Measurements from ENCODE around the gene SLC35A3.

SLC35A3 gene

GRCh38 chr1:100074604-100075395, 105.0 kb downstream of the SLC35A3 start:
- in situ Hi-C loops (cut with MboI; ENCODE audit: low sequenced_read_pairs), result no loop called here

GRCh38 chr1:100075773-100076172, 106.0 kb downstream of the SLC35A3 start:
- in situ Hi-C loops (cut with MboI; ENCODE audit: low sequenced_read_pairs), result no loop called here

GRCh38 chr1:100076319-100076718, 106.5 kb downstream of the SLC35A3 start:
- in situ Hi-C loops (cut with MboI; ENCODE audit: low sequenced_read_pairs), result no loop called here

- in situ Hi-C loops (cut with MboI; ENCODE audit: low sequenced_read_pairs), result no loop called here
These were observed 106.9 kb downstream of the SLC35A3 start for GRCh38 chr1:100076744-100077143.

GRCh38 chr1:100077531-100077930, 107.7 kb downstream of the SLC35A3 start:
- in situ Hi-C loops (cut with MboI; ENCODE audit: low sequenced_read_pairs), result no loop called here

- in situ Hi-C loops (cut with MboI; ENCODE audit: low sequenced_read_pairs), result no loop called here
These were observed 110.5 kb downstream of the SLC35A3 start for GRCh38 chr1:100080331-100080730.
